Activated CD4-positive, CD25-positive, alpha-beta regulatory T cell treated with anti-CD3 and anti-CD28 coated beads, Interleukin-2, amount 50 U/mL, for 72 hours (primary cell): ENCODE data around the gene RELN.
"Not testable (repeated sequence)": the region's sequence is repeated elsewhere in the genome, so short reads cannot be mapped to it uniquely, and the experiment has no call there.

ENCODE experiments used
- DNase-seq: peaks from one replicate; pipeline ENCODE4 v3.0.0; 2021

Gene RELN

GRCh38 chr7:103824251-103824650 is 165.2 kb downstream of the RELN start:
- DNase-seq: no peak

- DNase-seq: no peak
Observed at GRCh38 chr7:103823084-103823483, 166.4 kb downstream of the RELN start.

- no peak for DNase-seq
Observed at GRCh38 chr7:103821092-103821491, 168.4 kb downstream of the RELN start.

GRCh38 chr7:103815972-103816371 is 173.5 kb downstream of the RELN start:
- DNase-seq: not testable (repeated sequence)

- DNase-seq: no peak
Observed at GRCh38 chr7:103813970-103814369, 175.5 kb downstream of the RELN start.

- no peak for DNase-seq
Observed at GRCh38 chr7:103811997-103812396, 177.5 kb downstream of the RELN start.

GRCh38 chr7:103811290-103811689 is 178.2 kb downstream of the RELN start:
- no peak for DNase-seq

GRCh38 chr7:103810112-103810744 is 179.2 kb downstream of the RELN start:
- no peak for DNase-seq

GRCh38 chr7:103809229-103809994 is 180.0 kb downstream of the RELN start:
- DNase-seq: no peak

GRCh38 chr7:103805346-103805745 is 184.1 kb downstream of the RELN start:
- DNase-seq: no peak

- DNase-seq: no peak
Observed at GRCh38 chr7:103803631-103804030, 185.8 kb downstream of the RELN start.

- DNase-seq: no peak
Observed at GRCh38 chr7:103799298-103799697, 190.2 kb downstream of the RELN start.

- no peak for DNase-seq
Observed at GRCh38 chr7:103797647-103798307, 191.7 kb downstream of the RELN start.

- no peak for DNase-seq
Observed at GRCh38 chr7:103796327-103796962, 193.0 kb downstream of the RELN start.

- DNase-seq: no peak
Observed at GRCh38 chr7:103795787-103796186, 193.7 kb downstream of the RELN start.

- DNase-seq: no peak
Observed at GRCh38 chr7:103795107-103795506, 194.4 kb downstream of the RELN start.

- DNase-seq: no peak
Observed at GRCh38 chr7:103794424-103794823, 195.0 kb downstream of the RELN start.

GRCh38 chr7:103793614-103794013 is 195.8 kb downstream of the RELN start:
- DNase-seq: no peak

GRCh38 chr7:103791894-103792293 is 197.6 kb downstream of the RELN start:
- DNase-seq: no peak

GRCh38 chr7:103787041-103787440 is 202.4 kb downstream of the RELN start:
- DNase-seq: not testable (repeated sequence)

GRCh38 chr7:103784646-103785286 is 204.7 kb downstream of the RELN start:
- no peak for DNase-seq

GRCh38 chr7:103781409-103781808 is 208.0 kb downstream of the RELN start:
- no peak for DNase-seq

- DNase-seq: not testable (repeated sequence)
Observed at GRCh38 chr7:103780561-103780960, 208.9 kb downstream of the RELN start.
